Measurements from ENCODE around the gene TSFM. TPM values are rescaled to one million over a fixed set of nuclear protein-coding genes. Genes with fewer than 3 reads are reported as not detected.

The TSFM gene
- total and polyA plus RNA-seq, 2 of the 4 experiments (the other 2 are of a cell fraction): 11.5 to 14.0 TPM

DNA sequence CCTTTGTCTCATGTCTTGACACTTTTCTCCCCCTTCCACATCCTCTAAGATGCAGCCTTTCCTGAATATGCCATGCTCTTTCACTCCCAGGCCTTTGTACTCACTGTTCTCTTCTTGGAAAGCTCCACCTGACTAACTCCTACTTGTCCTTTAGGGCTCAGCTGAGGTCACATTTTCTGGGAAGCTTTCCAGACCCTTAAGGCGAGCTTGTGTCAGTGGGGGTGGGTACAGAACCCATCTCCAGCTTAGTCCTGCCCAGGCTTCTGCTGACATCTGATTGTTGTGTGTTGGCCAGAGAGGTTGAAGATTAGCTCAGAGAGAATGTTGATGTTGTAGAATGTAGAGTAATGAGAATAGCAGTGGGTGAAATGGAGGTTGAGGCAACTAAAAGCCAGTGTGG is 2.9 kb upstream of the TSFM start:
- Histone ChIP-seq H2BK120ac (ENCODE audit: low read depth, low read length) (no peak overlapping the region), H3K4ac (ENCODE audit: low read depth, low read length) (no peak overlapping the region), H2AK5ac (ENCODE audit: low read depth, low read length) (no peak overlapping the region), H4K8ac (ENCODE audit: low read depth in 2 of 2, low read length in 2 of 2) (no peak overlapping the region), H3K4me3 (ENCODE audit: insufficient read depth, low read depth, low read length) (no peak overlapping the region), H3K79me1 (ENCODE audit: low read depth in 1 of 2, low read length in 2 of 2) (peaks cover 10 to 20% of the 10 kb centered on the region in 2 experiments; a peak in 3 of 4 replicates), H3K36me3 (ENCODE audit: control insufficient read depth, insufficient read depth, low read length) (peaks cover 4% of the 10 kb centered on the region), H3K9me3 (ENCODE audit: control insufficient read depth, insufficient read depth, low read length) (no peaks in the 10 kb centered on the region), H2BK15ac (ENCODE audit: low read depth, low read length) (no peak overlapping the region), H3K9me1 (ENCODE audit: insufficient read depth, low read length) (no peaks in the 10 kb centered on the region), H3K27ac (ENCODE audit: insufficient read depth, low read length) (no peak overlapping the region), H3K4me1 (ENCODE audit: control insufficient read depth, insufficient read depth, low read length) (0 out of 2 replicates have a peak, but pooled peaks cover 2% of the 10 kb centered on the region), H3K14ac (replicated peaks; ENCODE audit: low read depth, low read length) (no peak overlapping the region), H2AK9ac (replicated peaks; ENCODE audit: low read depth, low read length, poor library complexity) (no peak overlapping the region), H3K56ac (ENCODE audit: extremely low read depth, insufficient read depth, low read length) (no peak overlapping the region), H2BK5ac (ENCODE audit: low read depth, low read length, poor library complexity, severe bottlenecking) (no peak overlapping the region), H3K9ac (ENCODE audit: low read depth, low read length) (no peak overlapping the region), H3K4me2 (ENCODE audit: low read depth, low read length) (no peak overlapping the region), H3K18ac (ENCODE audit: low read depth, low read length) (no peak overlapping the region), H4K91ac (ENCODE audit: insufficient read depth, low read depth, low read length) (no peak overlapping the region), H4K5ac (ENCODE audit: low read depth, low read length) (no peak overlapping the region), H2BK20ac (ENCODE audit: low read depth, low read length) (no peak overlapping the region), H2AFZ (replicated peaks; ENCODE audit: low read length, poor library complexity) (no peak overlapping the region), H4K20me1 (ENCODE audit: insufficient read depth, low read length) (no peaks in the 10 kb centered on the region), H3K23ac (ENCODE audit: low read depth, low read length) (no peak overlapping the region), H3K27me3 (ENCODE audit: control insufficient read depth, insufficient read depth, low read length) (no peaks in the 10 kb centered on the region)
- no peak for ATAC-seq (ENCODE audit: low read depth)
- no CpG with 5 or more reads among the region's 1 CpG for WGBS, 2 experiments (ENCODE audit: extremely low coverage in 2 of 2, insufficient read length in 1 of 2)
- BruUV-seq (replicated peaks): no TSS peak
- TF ChIP-seq, protein P1, sequence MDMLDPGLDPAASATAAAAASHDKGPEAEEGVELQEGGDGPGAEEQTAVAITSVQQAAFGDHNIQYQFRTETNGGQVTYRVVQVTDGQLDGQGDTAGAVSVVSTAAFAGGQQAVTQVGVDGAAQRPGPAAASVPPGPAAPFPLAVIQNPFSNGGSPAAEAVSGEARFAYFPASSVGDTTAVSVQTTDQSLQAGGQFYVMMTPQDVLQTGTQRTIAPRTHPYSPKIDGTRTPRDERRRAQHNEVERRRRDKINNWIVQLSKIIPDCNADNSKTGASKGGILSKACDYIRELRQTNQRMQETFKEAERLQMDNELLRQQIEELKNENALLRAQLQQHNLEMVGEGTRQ (IDR thresholded peaks at IDR 0.05; ENCODE audit: low read depth, low read length): no peak
- TF ChIP-seq FOS (IDR thresholded peaks at IDR 0.05; ENCODE audit: low read depth, low read length) (no peak), POLR2A (IDR thresholded peaks at IDR 0.05; ENCODE audit: low read depth, low read length) (no peak), RAD21 (IDR thresholded peaks at IDR 0.05; ENCODE audit: low read length) (no peak), MAFK (IDR thresholded peaks at IDR 0.05; ENCODE audit: low read depth, low read length) (no peak), RFX5 (IDR thresholded peaks at IDR 0.05; ENCODE audit: low read depth, low read length) (no peak), CEBPB (IDR thresholded peaks at IDR 0.05; ENCODE audit: low read depth, low read length) (no peak), MAZ (IDR thresholded peaks at IDR 0.05; ENCODE audit: borderline replicate concordance, low read depth, low read length) (no peak)
- intact Hi-C loops (cut with micrococcal nuclease) (no loop called here), dilution Hi-C loops (cut with HindIII; ENCODE audit: low sequenced_read_pairs, unreplicated experiment) (no loop called here), in situ Hi-C loops (cut with MboI; ENCODE audit: low sequenced_read_pairs) (no loop called here)
- ChIA-PET CTCF (no interaction called here), POLR2A (ENCODE audit: unreplicated experiment) (no interaction called here)
- peak; percentile 46 for DNase-seq
